ENCODE measurements around the gene RPTOR.
A peak's percentile ranks its signal among the peaks of the same experiment; 100 is the strongest.

RPTOR gene

DNA sequence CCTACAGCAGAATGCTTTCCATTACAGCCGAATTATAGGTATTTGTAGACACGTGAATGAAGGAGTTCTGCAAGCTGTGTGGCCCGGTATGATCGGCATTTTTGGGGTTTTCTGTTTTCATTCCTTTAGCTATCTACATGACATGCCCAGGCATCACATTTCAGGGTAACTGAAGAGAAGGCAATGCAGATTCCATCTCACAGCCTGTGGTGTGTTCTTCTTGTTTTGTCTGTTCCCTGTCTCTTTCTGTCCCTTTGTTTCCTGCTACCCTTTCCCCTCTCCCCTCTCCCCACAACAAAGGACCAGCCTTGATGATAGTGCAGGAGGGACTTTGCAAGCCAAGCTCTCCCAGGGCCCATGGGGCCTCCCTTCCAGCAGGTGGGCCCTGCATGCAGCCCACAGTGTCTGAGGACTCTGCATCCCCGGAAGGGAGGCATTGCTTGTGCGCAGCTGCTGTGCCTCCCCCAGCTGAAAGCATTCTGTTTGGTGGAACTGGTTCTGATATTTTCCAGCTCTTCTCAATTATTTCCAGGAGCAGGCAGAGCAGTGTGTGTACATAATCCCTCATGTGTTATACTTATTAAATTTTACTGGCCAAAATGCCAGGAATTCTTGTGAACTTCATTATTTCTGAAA, 207.4 kb downstream of the RPTOR start:
- TF ChIP-seq, protein P1, sequence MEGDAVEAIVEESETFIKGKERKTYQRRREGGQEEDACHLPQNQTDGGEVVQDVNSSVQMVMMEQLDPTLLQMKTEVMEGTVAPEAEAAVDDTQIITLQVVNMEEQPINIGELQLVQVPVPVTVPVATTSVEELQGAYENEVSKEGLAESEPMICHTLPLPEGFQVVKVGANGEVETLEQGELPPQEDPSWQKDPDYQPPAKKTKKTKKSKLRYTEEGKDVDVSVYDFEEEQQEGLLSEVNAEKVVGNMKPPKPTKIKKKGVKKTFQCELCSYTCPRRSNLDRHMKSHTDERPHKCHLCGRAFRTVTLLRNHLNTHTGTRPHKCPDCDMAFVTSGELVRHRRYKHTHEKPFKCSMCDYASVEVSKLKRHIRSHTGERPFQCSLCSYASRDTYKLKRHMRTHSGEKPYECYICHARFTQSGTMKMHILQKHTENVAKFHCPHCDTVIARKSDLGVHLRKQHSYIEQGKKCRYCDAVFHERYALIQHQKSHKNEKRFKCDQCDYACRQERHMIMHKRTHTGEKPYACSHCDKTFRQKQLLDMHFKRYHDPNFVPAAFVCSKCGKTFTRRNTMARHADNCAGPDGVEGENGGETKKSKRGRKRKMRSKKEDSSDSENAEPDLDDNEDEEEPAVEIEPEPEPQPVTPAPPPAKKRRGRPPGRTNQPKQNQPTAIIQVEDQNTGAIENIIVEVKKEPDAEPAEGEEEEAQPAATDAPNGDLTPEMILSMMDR (IDR thresholded peaks at IDR 0.05; ENCODE audit: extremely low read depth, insufficient read depth, missing control alignments), result no peak
- DNase-seq (ENCODE audit: low spot score), result no peak
- in situ Hi-C loops (cut with MboI; ENCODE audit: low pct_unique_long_range_greater_than_20kb, low sequenced_read_pairs, unreplicated experiment), result no loop called here

DNA sequence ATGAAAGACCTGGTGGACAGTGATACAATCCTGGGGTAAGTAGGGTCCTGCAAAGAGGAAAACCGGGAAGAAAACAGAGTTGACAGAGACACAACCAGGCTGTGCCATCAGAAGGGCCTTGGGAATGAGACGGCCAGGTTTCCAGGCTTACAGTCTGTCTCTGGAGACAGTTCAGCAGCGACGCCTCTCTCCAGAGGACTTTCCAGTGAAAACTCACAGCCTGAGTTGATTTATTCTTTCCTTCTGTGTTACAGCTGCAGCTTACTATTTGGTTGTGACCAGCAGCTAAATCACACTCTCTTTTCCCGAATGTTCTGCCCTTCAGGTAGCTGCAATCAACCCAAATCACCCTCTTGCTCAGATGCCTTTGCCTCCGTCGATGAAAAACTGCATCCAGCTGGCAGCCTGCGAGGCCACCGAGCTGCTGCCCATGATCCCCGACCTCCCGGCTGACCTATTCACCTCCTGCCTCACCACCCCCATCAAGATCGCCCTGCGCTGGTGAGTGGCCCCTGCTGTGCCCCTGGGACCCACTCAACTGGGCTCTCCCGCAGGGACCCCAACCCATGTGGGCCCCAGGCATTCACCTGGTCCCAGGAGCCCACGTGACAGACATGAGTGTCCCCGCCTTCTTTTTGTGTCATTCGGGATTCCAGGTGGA, 209.2 kb downstream of the RPTOR start:
- in situ Hi-C loops (cut with MboI; ENCODE audit: low pct_unique_long_range_greater_than_20kb, low sequenced_read_pairs, unreplicated experiment), result no loop called here
- TF ChIP-seq, protein P1 (IDR thresholded peaks at IDR 0.05; ENCODE audit: extremely low read depth, insufficient read depth, missing control alignments), result no peak
- no peak for DNase-seq (ENCODE audit: low spot score)

DNA sequence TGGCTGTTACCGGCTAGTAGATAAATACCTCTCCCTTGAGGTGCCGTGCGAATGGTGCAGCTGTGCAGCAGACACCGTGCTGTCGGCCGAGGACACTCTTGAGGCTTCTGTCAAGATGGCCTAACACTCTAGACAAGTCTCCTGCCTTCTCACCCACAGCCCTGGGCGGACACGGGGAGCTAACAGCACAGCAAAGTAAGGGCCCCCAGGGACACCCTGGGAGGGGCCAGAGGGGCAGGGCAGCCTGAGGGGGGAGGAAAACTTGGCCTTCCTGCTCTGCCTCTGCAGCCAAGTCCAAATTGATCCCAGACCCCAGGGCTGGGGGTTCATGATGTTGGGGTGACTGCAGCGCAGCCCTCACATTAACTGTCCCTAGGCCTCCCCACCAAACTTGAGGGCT, 210.2 kb downstream of the RPTOR start:
- in situ Hi-C loops (cut with MboI; ENCODE audit: low pct_unique_long_range_greater_than_20kb, low sequenced_read_pairs, unreplicated experiment), result no loop called here
- DNase-seq (ENCODE audit: low spot score), result no peak
- TF ChIP-seq, protein P1 (IDR thresholded peaks at IDR 0.05; ENCODE audit: extremely low read depth, insufficient read depth, missing control alignments), result no peak

DNA sequence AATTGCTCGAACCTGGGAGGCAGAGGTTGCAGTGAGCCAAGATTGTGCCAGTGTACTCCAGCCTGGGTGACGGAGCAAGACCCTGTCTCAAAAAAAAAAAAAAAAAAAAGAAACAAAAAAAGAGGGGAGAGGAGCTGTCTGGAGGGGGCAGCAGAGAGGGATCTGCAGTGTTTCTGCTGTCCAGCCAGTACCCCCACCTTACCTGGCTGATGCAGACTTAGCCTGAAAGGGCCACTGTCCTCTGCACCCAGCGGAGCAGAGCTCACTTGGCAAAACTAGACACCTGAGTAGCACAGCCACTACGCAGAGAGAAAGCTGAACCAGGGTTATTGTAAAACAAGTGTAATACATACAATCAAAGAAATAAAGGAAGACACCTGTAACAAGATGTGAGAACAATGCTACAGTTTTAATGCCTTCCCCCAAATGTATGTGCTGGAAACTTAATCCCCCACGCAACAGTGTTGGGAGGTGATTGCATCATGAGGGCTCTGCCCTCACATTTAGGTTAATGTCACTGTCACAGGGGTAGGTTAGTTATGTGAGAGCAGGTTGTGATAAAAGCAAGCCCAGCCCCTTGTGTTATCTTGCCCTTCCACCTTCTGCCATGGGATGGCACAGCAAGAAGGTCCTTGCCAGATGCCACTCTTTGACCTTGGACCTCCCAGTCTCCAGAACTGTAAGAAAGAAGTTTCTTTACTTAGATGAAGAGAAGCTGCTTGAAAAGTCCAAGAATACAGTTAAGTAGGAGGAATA, 211.2 kb downstream of the RPTOR start:
- DNase-seq (ENCODE audit: low spot score), result no peak
- in situ Hi-C loops (cut with MboI; ENCODE audit: low pct_unique_long_range_greater_than_20kb, low sequenced_read_pairs, unreplicated experiment), result no loop called here
- TF ChIP-seq, protein P1 (IDR thresholded peaks at IDR 0.05; ENCODE audit: extremely low read depth, insufficient read depth, missing control alignments), result peak; percentile 23

DNA sequence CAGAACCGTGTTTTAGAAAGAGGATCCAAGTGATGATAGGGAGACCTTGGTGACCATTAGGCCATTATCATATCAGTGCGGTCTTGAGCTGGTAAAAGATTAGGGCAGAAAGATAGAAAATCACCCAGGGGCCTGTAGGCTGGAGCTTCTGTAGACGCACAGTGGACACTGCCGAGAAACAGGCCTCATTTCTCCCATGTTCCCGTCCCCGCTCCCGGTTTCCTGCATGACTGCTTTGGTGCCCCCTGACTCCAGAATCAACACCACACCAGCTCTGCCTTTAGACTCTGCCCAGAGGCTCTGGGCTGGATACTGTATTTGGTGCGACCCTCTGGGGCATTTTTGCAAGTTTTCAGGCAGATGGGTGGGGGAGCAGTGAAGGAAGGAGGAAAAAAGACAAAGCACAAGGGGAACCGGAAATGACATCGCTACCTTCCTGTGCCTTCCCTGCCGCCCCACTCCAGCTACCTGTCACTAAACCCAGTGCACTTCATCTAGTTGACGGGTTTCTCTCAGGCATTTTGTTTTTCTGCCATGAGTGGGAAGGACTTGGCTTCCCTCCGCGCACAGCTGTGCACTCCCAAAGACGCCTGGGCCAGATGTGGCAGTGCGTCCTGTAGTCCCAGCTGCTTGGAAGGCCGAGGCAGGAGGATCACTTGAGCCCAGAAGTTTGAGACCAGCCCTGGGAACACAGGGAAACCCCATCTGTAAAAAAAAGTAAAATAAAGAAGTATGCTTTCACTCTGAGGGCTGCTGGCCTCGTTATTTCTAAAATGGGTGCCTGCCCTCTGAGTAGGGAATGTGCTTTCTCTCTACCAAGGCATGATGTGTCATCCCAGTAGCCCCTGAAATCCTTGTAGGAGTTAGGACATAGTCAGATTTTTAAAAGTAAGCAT, 214.1 kb downstream of the RPTOR start:
- in situ Hi-C loops (cut with MboI; ENCODE audit: low pct_unique_long_range_greater_than_20kb, low sequenced_read_pairs, unreplicated experiment), result no loop called here
- DNase-seq (ENCODE audit: low spot score), result no peak
- TF ChIP-seq, protein P1 (IDR thresholded peaks at IDR 0.05; ENCODE audit: extremely low read depth, insufficient read depth, missing control alignments), result no peak

DNA sequence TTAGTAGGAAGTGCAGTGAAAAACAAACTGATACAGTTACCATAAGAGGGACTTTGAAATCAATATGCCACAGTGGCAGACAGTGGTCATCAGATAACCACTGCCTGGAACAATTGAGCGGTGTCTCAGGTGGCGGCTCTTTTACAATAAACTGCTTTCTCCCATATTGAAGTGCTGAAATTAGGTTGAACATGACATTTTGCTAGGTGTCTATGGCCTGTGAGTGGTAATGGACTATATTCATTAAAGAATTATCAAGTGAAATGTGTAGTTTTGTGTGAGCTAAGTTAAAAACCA, 214.7 kb downstream of the RPTOR start:
- in situ Hi-C loops (cut with MboI; ENCODE audit: low pct_unique_long_range_greater_than_20kb, low sequenced_read_pairs, unreplicated experiment), result no loop called here
- TF ChIP-seq, protein P1 (IDR thresholded peaks at IDR 0.05; ENCODE audit: extremely low read depth, insufficient read depth, missing control alignments), result no peak
- DNase-seq (ENCODE audit: low spot score), result no peak

Data from GM13977 (cell line).